ENCODE measurements around the gene COL1A2. TPM values are rescaled to one million over a fixed set of nuclear protein-coding genes. Genes with fewer than 3 reads are reported as not detected.

COL1A2 gene
- total RNA-seq, 1 donor from 2014 or later: 169 TPM

GRCh38 chr7:94401428-94401814, 6.7 kb downstream of the COL1A2 start:
- DNase-seq (ENCODE audit: low spot score): no peak
- no peak overlapping the region for H3K4me3 Mint-ChIP-seq (ENCODE audit: unreplicated experiment)
- no peak for TF ChIP-seq CTCF (IDR thresholded peaks at IDR 0.05; ENCODE audit: unreplicated experiment)
- no peaks in the 10 kb centered on the region for H3K36me3 Mint-ChIP-seq (ENCODE audit: low read depth, unreplicated experiment)
- H3K4me1 Mint-ChIP-seq (ENCODE audit: unreplicated experiment): no peaks in the 10 kb centered on the region
- no peaks in the 10 kb centered on the region for H3K27me3 Mint-ChIP-seq (ENCODE audit: unreplicated experiment)
- no peaks in the 10 kb centered on the region for H3K9me3 Mint-ChIP-seq (ENCODE audit: unreplicated experiment)
- H3K27ac Mint-ChIP-seq (ENCODE audit: unreplicated experiment): no peak overlapping the region

- no peak for TF ChIP-seq CTCF (IDR thresholded peaks at IDR 0.05; ENCODE audit: unreplicated experiment)
- H3K27me3 Mint-ChIP-seq (ENCODE audit: unreplicated experiment): no peaks in the 10 kb centered on the region
- H3K4me1 Mint-ChIP-seq (ENCODE audit: unreplicated experiment): no peaks in the 10 kb centered on the region
- H3K36me3 Mint-ChIP-seq (ENCODE audit: low read depth, unreplicated experiment): no peaks in the 10 kb centered on the region
- H3K27ac Mint-ChIP-seq (ENCODE audit: unreplicated experiment): no peak overlapping the region
- H3K9me3 Mint-ChIP-seq (ENCODE audit: unreplicated experiment): no peaks in the 10 kb centered on the region
- no peak for DNase-seq (ENCODE audit: low spot score)
- no peak overlapping the region for H3K4me3 Mint-ChIP-seq (ENCODE audit: unreplicated experiment)
Measured at GRCh38 chr7:94403546-94403945, 8.9 kb downstream of the COL1A2 start.

- no peak for DNase-seq (ENCODE audit: low spot score)
- no peaks in the 10 kb centered on the region for H3K36me3 Mint-ChIP-seq (ENCODE audit: low read depth, unreplicated experiment)
- H3K4me3 Mint-ChIP-seq (ENCODE audit: unreplicated experiment): no peak overlapping the region
- no peak overlapping the region for H3K27ac Mint-ChIP-seq (ENCODE audit: unreplicated experiment)
- no peak for TF ChIP-seq CTCF (IDR thresholded peaks at IDR 0.05; ENCODE audit: unreplicated experiment)
- H3K9me3 Mint-ChIP-seq (ENCODE audit: unreplicated experiment): no peaks in the 10 kb centered on the region
- no peaks in the 10 kb centered on the region for H3K27me3 Mint-ChIP-seq (ENCODE audit: unreplicated experiment)
- no peaks in the 10 kb centered on the region for H3K4me1 Mint-ChIP-seq (ENCODE audit: unreplicated experiment)
Measured at GRCh38 chr7:94405506-94405905, 10.8 kb downstream of the COL1A2 start.

DNA sequence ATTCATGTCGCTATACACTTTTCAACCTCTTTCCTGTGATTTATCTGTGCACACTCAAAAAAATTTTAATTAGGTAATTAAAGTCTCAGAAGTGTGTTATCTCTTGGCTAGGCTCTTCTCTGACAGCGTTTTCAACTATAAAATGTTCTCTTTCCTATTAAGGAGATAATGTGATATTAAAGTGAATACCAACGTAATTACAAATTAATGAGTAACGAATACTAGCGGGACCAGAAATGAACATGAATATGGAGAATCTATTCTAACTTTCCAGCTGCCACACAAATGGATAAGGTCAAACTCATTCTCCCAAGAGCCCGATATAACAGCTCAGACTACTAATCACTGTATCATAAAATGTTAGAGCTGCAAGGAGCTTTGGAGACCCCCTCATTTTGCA, 12.0 kb downstream of the COL1A2 start:
- H3K27me3 Mint-ChIP-seq (ENCODE audit: unreplicated experiment): no peaks in the 10 kb centered on the region
- H3K36me3 Mint-ChIP-seq (ENCODE audit: low read depth, unreplicated experiment): no peaks in the 10 kb centered on the region
- no peak overlapping the region for H3K4me3 Mint-ChIP-seq (ENCODE audit: unreplicated experiment)
- no peak overlapping the region for H3K27ac Mint-ChIP-seq (ENCODE audit: unreplicated experiment)
- DNase-seq (ENCODE audit: low spot score): no peak
- H3K4me1 Mint-ChIP-seq (ENCODE audit: unreplicated experiment): no peaks in the 10 kb centered on the region
- H3K9me3 Mint-ChIP-seq (ENCODE audit: unreplicated experiment): no peaks in the 10 kb centered on the region
- TF ChIP-seq CTCF (IDR thresholded peaks at IDR 0.05; ENCODE audit: unreplicated experiment): no peak

- no peak for DNase-seq (ENCODE audit: low spot score)
- Mint-ChIP-seq H3K36me3 (ENCODE audit: low read depth, unreplicated experiment) (no peaks in the 10 kb centered on the region), H3K27me3 (ENCODE audit: unreplicated experiment) (no peaks in the 10 kb centered on the region), H3K4me1 (ENCODE audit: unreplicated experiment) (no peaks in the 10 kb centered on the region), H3K4me3 (ENCODE audit: unreplicated experiment) (no peak overlapping the region), H3K27ac (ENCODE audit: unreplicated experiment) (no peak overlapping the region), H3K9me3 (ENCODE audit: unreplicated experiment) (no peaks in the 10 kb centered on the region)
- TF ChIP-seq CTCF (IDR thresholded peaks at IDR 0.05; ENCODE audit: unreplicated experiment): no peak
Measured at GRCh38 chr7:94409200-94409948, 14.7 kb downstream of the COL1A2 start.
